ENCODE results near the gene CCR2.
A peak's percentile ranks its signal among the peaks of the same experiment; 100 is the strongest.
"Not testable (repeated sequence)": the region's sequence is repeated elsewhere in the genome, so short reads cannot be mapped to it uniquely, and the experiment has no call there.

Gene CCR2

GRCh38 chr3:46375218-46375617, 21.3 kb downstream of the CCR2 start:
- no peak overlapping the region for H3K4me3 ChIP-seq (ENCODE audit: low read depth in 1 of 2, low read length in 2 of 2)

GRCh38 chr3:46375814-46376213, 21.9 kb downstream of the CCR2 start:
- Histone ChIP-seq H3K4me1 (ENCODE audit: control insufficient read depth in 1 of 2, insufficient read depth in 2 of 2, low read length in 2 of 2) (peaks cover 4 to 5% of the 10 kb centered on the region in 2 donors), H3K9me3 (ENCODE audit: control insufficient read depth in 1 of 2, low read length in 2 of 2) (no peaks in the 10 kb centered on the region), H3K27ac (ENCODE audit: low read depth, low read length) (no peak overlapping the region), H3K4me3 (ENCODE audit: low read depth in 1 of 2, low read length in 2 of 2) (no peak overlapping the region), H3K36me3 (ENCODE audit: control insufficient read depth in 1 of 2, insufficient read depth in 2 of 2, low read length in 2 of 2) (no peaks in the 10 kb centered on the region), H3K9ac (ENCODE audit: low read depth in 1 of 2, low read length in 2 of 2) (no peak overlapping the region), H3K27me3 (ENCODE audit: control insufficient read depth in 1 of 2, insufficient read depth in 2 of 2, low read length in 2 of 2) (peaks cover 0 to 2% of the 10 kb centered on the region in 2 donors)

More at GRCh38 chr3:46375218-46375617, 21.3 kb downstream of the CCR2 start:
- H3K9ac ChIP-seq (ENCODE audit: low read depth in 1 of 2, low read length in 2 of 2): no peak overlapping the region
- H3K36me3 ChIP-seq (ENCODE audit: control insufficient read depth in 1 of 2, insufficient read depth in 2 of 2, low read length in 2 of 2): no peaks in the 10 kb centered on the region
- peaks cover 0 to 2% of the 10 kb centered on the region in 2 donors for H3K27me3 ChIP-seq (ENCODE audit: control insufficient read depth in 1 of 2, insufficient read depth in 2 of 2, low read length in 2 of 2)
- no peak overlapping the region for H3K27ac ChIP-seq (ENCODE audit: low read depth, low read length)
- no peaks in the 10 kb centered on the region for H3K9me3 ChIP-seq (ENCODE audit: control insufficient read depth in 1 of 2, low read length in 2 of 2)
- no peaks in the 10 kb centered on the region for H3K4me1 ChIP-seq (ENCODE audit: control insufficient read depth in 1 of 2, insufficient read depth in 2 of 2, low read length in 2 of 2)

GRCh38 chr3:46378426-46378942, 24.6 kb downstream of the CCR2 start:
- H3K4me1 ChIP-seq (ENCODE audit: control insufficient read depth in 1 of 2, insufficient read depth in 2 of 2, low read length in 2 of 2): peaks cover 18 to 20% of the 10 kb centered on the region in 2 donors
- no peak overlapping the region for H3K4me3 ChIP-seq (ENCODE audit: low read depth in 1 of 2, low read length in 2 of 2)
- H3K9ac ChIP-seq (ENCODE audit: low read depth in 1 of 2, low read length in 2 of 2): no peak overlapping the region
- no peaks in the 10 kb centered on the region for H3K36me3 ChIP-seq (ENCODE audit: control insufficient read depth in 1 of 2, insufficient read depth in 2 of 2, low read length in 2 of 2)
- peaks cover 0 to 2% of the 10 kb centered on the region in 2 donors for H3K27me3 ChIP-seq (ENCODE audit: control insufficient read depth in 1 of 2, insufficient read depth in 2 of 2, low read length in 2 of 2)
- H3K9me3 ChIP-seq (ENCODE audit: control insufficient read depth in 1 of 2, low read length in 2 of 2): no peaks in the 10 kb centered on the region
- no peak overlapping the region for H3K27ac ChIP-seq (ENCODE audit: low read depth, low read length)

GRCh38 chr3:46380471-46381221, 26.7 kb downstream of the CCR2 start:
- H3K4me3 ChIP-seq (ENCODE audit: low read depth in 1 of 2, low read length in 2 of 2): peak overlapping the region in 1 of 2 donors; percentile 14
- no peaks in the 10 kb centered on the region for H3K36me3 ChIP-seq (ENCODE audit: control insufficient read depth in 1 of 2, insufficient read depth in 2 of 2, low read length in 2 of 2)
- H3K9me3 ChIP-seq (ENCODE audit: control insufficient read depth in 1 of 2, low read length in 2 of 2): no peaks in the 10 kb centered on the region
- no peak overlapping the region for H3K27ac ChIP-seq (ENCODE audit: low read depth, low read length)
- no peak overlapping the region for H3K9ac ChIP-seq (ENCODE audit: low read depth in 1 of 2, low read length in 2 of 2)
- H3K4me1 ChIP-seq (ENCODE audit: control insufficient read depth in 1 of 2, insufficient read depth in 2 of 2, low read length in 2 of 2): peaks cover 24% of the 10 kb centered on the region in 2 donors
- no peaks in the 10 kb centered on the region for H3K27me3 ChIP-seq (ENCODE audit: control insufficient read depth in 1 of 2, insufficient read depth in 2 of 2, low read length in 2 of 2)

DNA sequence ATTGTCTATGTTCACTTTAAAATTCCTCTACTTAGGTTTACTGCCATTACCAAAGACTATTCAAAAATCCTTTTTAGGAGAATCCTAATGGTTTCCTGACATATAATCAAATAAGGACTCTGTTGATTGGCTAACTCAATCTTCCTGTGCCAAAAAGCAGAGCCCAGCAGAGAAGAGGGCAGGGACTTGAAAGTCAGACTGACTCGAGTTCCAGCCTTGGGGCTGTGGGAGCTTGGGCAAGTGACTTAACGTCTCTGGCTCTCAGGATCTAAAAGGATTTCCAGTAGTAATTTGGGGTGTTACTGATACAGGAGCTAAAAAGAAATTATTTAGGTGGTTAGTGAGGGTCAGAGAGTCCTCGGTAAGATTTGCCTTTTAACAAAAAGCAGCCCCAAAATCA, 27.7 kb downstream of the CCR2 start:
- H3K27ac ChIP-seq (ENCODE audit: low read depth, low read length): no peak overlapping the region
- H3K9me3 ChIP-seq (ENCODE audit: control insufficient read depth in 1 of 2, low read length in 2 of 2): no peaks in the 10 kb centered on the region
- no peaks in the 10 kb centered on the region for H3K36me3 ChIP-seq (ENCODE audit: control insufficient read depth in 1 of 2, insufficient read depth in 2 of 2, low read length in 2 of 2)
- H3K9ac ChIP-seq (ENCODE audit: low read depth in 1 of 2, low read length in 2 of 2): no peak overlapping the region
- peaks cover 29 to 31% of the 10 kb centered on the region in 2 donors for H3K4me1 ChIP-seq (ENCODE audit: control insufficient read depth in 1 of 2, insufficient read depth in 2 of 2, low read length in 2 of 2)
- H3K27me3 ChIP-seq (ENCODE audit: control insufficient read depth in 1 of 2, insufficient read depth in 2 of 2, low read length in 2 of 2): no peaks in the 10 kb centered on the region
- no peak overlapping the region for H3K4me3 ChIP-seq (ENCODE audit: low read depth in 1 of 2, low read length in 2 of 2)

DNA sequence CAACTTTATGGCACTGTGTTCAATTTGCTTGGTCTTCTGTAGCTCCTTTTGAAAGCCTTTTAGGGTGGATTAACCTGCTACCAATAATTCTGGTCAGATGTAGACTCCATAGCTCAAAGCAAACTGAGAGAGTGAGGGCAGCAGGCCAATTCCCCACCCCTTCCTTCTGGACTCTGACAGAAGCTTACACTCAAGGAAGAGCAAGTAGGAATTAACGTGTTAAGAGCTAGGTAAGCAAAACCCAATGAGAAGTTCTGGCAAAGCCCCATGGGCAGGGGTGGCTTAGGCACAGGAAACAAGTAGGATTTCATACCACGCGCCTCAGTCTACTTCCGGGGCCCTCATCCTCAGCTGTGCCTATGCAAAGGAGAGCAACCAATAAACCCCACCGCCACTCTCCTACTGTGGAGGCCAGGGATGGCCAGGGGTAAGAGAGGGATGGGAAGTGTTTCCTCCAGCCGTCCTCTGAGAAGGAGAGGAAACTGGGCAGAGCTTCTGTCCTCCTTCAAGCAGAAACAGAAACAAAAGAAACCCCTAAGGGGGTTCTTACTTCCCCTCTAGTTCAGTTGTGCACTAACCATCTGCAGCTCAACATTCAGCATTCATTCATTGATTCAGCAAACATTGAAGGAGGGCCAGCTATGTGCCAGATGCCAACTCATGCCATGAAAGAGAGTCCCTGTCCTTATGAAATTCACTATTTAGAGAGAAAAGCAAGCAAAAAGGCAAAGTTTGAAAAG, 29.5 kb downstream of the CCR2 start:
- no peak overlapping the region for H3K9ac ChIP-seq (ENCODE audit: low read depth in 1 of 2, low read length in 2 of 2)
- H3K36me3 ChIP-seq (ENCODE audit: control insufficient read depth in 1 of 2, insufficient read depth in 2 of 2, low read length in 2 of 2): no peaks in the 10 kb centered on the region
- H3K27me3 ChIP-seq (ENCODE audit: control insufficient read depth in 1 of 2, insufficient read depth in 2 of 2, low read length in 2 of 2): no peaks in the 10 kb centered on the region
- H3K9me3 ChIP-seq (ENCODE audit: control insufficient read depth in 1 of 2, low read length in 2 of 2): no peaks in the 10 kb centered on the region
- H3K27ac ChIP-seq (ENCODE audit: low read depth, low read length): no peak overlapping the region
- peaks cover 29 to 31% of the 10 kb centered on the region in 2 donors for H3K4me1 ChIP-seq (ENCODE audit: control insufficient read depth in 1 of 2, insufficient read depth in 2 of 2, low read length in 2 of 2)
- H3K4me3 ChIP-seq (ENCODE audit: low read depth in 1 of 2, low read length in 2 of 2): no peak overlapping the region

DNA sequence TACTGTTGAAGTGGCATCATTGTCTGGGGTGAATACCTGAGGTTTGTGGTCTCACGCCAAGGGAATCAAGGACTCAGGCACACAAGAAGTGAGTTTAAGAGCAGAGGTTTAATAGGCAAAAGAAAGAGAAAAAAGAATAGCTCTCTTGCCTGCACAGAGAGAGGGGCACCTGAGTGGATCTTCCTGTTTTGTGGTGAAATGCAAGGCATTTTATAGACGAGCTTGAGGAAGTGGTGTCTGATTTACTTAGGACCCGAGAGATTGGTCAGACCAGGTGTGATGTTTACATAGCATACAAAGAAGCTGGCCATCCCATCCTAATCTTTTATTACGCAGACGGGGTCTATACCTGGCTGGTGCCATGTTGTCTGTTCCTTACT, 30.0 kb downstream of the CCR2 start:
- Histone ChIP-seq H3K4me1 (ENCODE audit: control insufficient read depth in 1 of 2, insufficient read depth in 2 of 2, low read length in 2 of 2) (peaks cover 29 to 31% of the 10 kb centered on the region in 2 donors), H3K36me3 (ENCODE audit: control insufficient read depth in 1 of 2, insufficient read depth in 2 of 2, low read length in 2 of 2) (no peaks in the 10 kb centered on the region), H3K4me3 (ENCODE audit: low read depth in 1 of 2, low read length in 2 of 2) (no peak overlapping the region), H3K27me3 (ENCODE audit: control insufficient read depth in 1 of 2, insufficient read depth in 2 of 2, low read length in 2 of 2) (no peaks in the 10 kb centered on the region), H3K9ac (ENCODE audit: low read depth in 1 of 2, low read length in 2 of 2) (no peak overlapping the region), H3K9me3 (ENCODE audit: control insufficient read depth in 1 of 2, low read length in 2 of 2) (no peaks in the 10 kb centered on the region), H3K27ac (ENCODE audit: low read depth, low read length) (no peak overlapping the region)

DNA sequence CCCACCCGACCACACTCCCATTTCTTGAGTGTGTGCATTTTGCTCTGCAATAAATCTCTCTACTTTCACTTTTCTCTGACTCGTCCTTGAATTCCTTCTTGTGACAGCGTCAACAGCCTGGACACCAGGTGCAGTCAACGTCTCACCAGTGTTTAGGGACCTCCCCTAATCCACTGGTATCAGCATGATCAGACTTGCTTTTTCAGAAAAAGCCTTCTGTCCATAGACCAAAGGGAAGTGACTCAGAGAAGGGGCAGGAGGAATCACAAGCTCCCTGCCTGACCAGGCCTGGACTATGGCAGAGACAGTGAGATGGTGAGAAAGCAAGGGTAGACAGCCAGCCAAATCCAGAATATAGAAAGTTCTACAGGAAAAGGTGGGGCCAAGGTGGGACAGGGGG, 32.3 kb downstream of the CCR2 start:
- Histone ChIP-seq H3K36me3 (ENCODE audit: control insufficient read depth in 1 of 2, insufficient read depth in 2 of 2, low read length in 2 of 2) (no peaks in the 10 kb centered on the region), H3K27ac (ENCODE audit: low read depth, low read length) (no peak overlapping the region), H3K4me1 (ENCODE audit: control insufficient read depth in 1 of 2, insufficient read depth in 2 of 2, low read length in 2 of 2) (peaks cover 20 to 23% of the 10 kb centered on the region in 2 donors), H3K27me3 (ENCODE audit: control insufficient read depth in 1 of 2, insufficient read depth in 2 of 2, low read length in 2 of 2) (no peaks in the 10 kb centered on the region), H3K9me3 (ENCODE audit: control insufficient read depth in 1 of 2, low read length in 2 of 2) (no peaks in the 10 kb centered on the region), H3K4me3 (ENCODE audit: low read depth in 1 of 2, low read length in 2 of 2) (no peak overlapping the region), H3K9ac (ENCODE audit: low read depth in 1 of 2, low read length in 2 of 2) (no peak overlapping the region)

GRCh38 chr3:46388847-46389246, 34.9 kb downstream of the CCR2 start:
- not testable (repeated sequence) for H3K9me3 ChIP-seq (ENCODE audit: control insufficient read depth in 1 of 2, low read length in 2 of 2); H3K27ac ChIP-seq (ENCODE audit: low read depth, low read length); H3K4me1 ChIP-seq (ENCODE audit: control insufficient read depth in 1 of 2, insufficient read depth in 2 of 2, low read length in 2 of 2); H3K4me3 ChIP-seq (ENCODE audit: low read depth in 1 of 2, low read length in 2 of 2); H3K9ac ChIP-seq (ENCODE audit: low read depth in 1 of 2, low read length in 2 of 2); H3K36me3 ChIP-seq (ENCODE audit: control insufficient read depth in 1 of 2, insufficient read depth in 2 of 2, low read length in 2 of 2); H3K27me3 ChIP-seq (ENCODE audit: control insufficient read depth in 1 of 2, insufficient read depth in 2 of 2, low read length in 2 of 2)

DNA sequence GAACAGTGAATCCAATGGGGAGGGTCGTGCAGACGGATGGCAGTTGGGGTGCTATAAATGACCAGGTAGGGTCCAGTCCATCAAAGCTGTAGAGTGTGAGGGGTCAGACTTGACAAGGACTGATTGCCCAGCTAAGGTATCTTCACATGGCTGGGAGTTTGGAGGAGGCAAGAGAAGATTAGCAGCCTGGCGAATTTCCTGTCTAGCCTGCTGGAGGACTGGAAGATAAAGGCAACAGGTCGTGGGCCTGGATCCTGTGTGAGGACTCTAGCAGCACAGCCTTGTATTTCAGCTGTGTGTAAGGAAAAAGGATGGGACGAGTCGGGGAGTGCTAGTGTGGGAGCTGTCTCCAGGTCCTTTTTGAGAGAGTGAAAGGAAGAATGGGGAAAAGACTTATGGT, 35.4 kb downstream of the CCR2 start:
- no peaks in the 10 kb centered on the region for H3K27me3 ChIP-seq (ENCODE audit: control insufficient read depth in 1 of 2, insufficient read depth in 2 of 2, low read length in 2 of 2)

More for the DNA sequence above, 35.4 kb downstream of the CCR2 start:
- no peaks in the 10 kb centered on the region for H3K9me3 ChIP-seq (ENCODE audit: control insufficient read depth in 1 of 2, low read length in 2 of 2)
- no peak overlapping the region for H3K4me3 ChIP-seq (ENCODE audit: low read depth in 1 of 2, low read length in 2 of 2)
- no peaks in the 10 kb centered on the region for H3K36me3 ChIP-seq (ENCODE audit: control insufficient read depth in 1 of 2, insufficient read depth in 2 of 2, low read length in 2 of 2)
- no peak overlapping the region for H3K9ac ChIP-seq (ENCODE audit: low read depth in 1 of 2, low read length in 2 of 2)
- H3K27ac ChIP-seq (ENCODE audit: low read depth, low read length): no peak overlapping the region
- peaks cover 5 to 7% of the 10 kb centered on the region in 2 donors for H3K4me1 ChIP-seq (ENCODE audit: control insufficient read depth in 1 of 2, insufficient read depth in 2 of 2, low read length in 2 of 2)

Data from duodenal mucosa (tissue), 2 donors.